Cardiac fibroblast (primary cell): Measurements from ENCODE around the gene DAB2IP.

ENCODE experiments used
- DNase-seq, 2 donors: peaks; one replicate each; pipeline versions ENCODE4 v3.0.0 to v3.0.0-alpha.2; 2010; ENCODE audit warnings: low read depth in 2 of 2
- H3K4me3 ChIP-seq, 2 donors: replicated peaks in 1 of 2; 1 replicate in 1 of 2; 2 replicates in 1 of 2; pipeline ENCODE4 v1.5.1; 2011; ENCODE audit warnings: low read depth in 2 of 2, low read length in 2 of 2, mild to moderate bottlenecking in 2 of 2, moderate library complexity in 1 of 2
- CTCF ChIP-seq: IDR thresholded peaks from one replicate; pipeline ENCODE4 v1.5.1; 2011; ENCODE audit warnings: low read depth, mild to moderate bottlenecking, low read length, inconsistent platforms

Gene DAB2IP

DNA sequence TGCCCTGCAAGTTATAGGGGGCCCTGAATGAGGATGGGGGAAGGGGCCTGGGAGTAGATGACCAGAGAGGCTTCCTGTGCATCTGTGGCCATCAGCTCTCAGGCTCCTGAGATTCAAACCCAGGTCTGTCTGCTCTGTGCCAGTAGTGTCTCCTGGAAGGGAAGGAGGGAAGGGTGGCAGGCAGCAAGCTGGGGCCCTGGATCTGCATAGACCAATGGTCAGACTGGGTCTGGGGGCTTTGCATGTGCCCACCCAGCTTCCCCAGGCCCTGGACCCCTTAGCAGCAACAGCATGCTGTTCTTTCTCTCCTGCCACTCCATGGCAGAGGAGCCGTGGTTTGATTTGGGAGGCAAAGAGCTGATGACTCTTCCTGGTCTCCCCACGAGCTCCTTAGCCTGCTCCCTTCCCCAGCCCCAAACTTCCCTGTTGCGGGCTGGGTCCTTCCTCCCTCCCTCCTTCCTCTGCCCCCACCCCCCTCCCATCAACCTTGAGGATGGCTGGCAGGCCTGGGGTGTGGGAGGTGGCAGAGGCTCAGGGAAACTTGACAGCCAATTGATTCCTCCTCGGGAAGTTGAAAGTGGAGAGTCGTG is 31.6 kb downstream of the DAB2IP start:
- TF ChIP-seq CTCF: no peak
- no peak for DNase-seq
- H3K4me3 ChIP-seq: no peak overlapping the region

DNA sequence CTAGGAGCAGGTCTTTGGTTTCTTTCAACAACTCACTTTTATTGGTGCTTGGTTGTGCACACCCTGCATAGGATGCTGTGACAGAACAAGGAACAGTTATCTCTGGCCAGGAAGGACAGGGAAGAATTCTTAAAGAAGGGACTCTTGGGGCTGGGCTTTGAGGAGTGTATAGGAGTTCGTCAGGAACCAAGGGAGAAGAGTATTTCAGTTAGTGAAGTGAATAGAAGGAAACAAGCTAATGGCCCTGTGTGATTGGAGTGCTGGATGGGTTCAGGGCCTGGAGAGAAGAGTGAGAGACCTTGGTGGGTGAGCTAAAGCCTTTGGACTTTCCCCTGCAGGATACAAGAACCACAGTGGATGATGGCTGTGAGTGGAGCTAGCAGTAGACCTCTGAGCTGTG is 32.2 kb downstream of the DAB2IP start:
- H3K4me3 ChIP-seq: no peak overlapping the region
- no peak for TF ChIP-seq CTCF
- no peak for DNase-seq

DNA sequence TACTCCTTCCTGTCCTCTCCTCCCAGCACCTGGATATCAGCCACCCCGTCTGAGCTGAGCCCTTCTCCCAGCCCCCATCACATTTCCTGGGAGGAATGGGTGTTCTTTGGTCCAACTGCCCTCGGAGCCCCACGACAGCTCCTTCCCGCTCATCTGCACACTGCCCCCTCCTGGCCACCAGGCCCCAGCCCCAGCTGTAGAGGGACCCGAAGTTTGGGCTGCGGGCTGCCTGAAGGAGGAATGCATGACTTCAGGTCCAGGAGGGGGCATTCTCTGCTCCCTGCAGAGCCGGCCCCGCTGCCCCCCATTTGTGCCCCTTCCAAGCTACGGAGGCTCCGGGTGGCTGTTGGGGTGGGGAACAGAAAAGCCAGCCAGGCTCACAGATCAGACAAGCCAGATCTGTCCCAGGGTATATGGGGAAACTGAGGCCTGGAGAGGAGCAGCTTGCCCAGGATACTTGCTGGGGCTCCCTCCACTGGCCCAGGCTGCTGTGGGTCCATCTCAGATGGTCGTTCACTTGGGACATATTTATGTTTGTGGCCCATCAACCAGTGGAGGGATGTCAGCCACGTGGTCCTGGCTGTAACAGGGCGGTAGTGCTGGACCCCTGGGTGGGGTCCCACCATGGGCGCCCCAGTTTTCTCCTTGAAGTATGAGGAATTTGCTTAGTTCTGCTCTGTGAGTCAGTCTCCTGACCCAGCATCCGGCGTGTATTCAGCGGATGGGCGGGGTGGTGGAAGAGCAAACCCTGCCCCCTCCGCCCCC is 33.1 kb downstream of the DAB2IP start:
- peak; percentile 79 for TF ChIP-seq CTCF
- peak; percentile 43 to 53 for DNase-seq
- no peak overlapping the region for H3K4me3 ChIP-seq

GRCh38 chr9:121685146-121685794 is 33.8 kb downstream of the DAB2IP start:
- TF ChIP-seq CTCF: no peak
- DNase-seq: no peak
- H3K4me3 ChIP-seq: no peak overlapping the region

- no peak for DNase-seq
- no peak overlapping the region for H3K4me3 ChIP-seq
- TF ChIP-seq CTCF: no peak
These were observed 34.5 kb downstream of the DAB2IP start for GRCh38 chr9:121685795-121686377.

- no peak overlapping the region for H3K4me3 ChIP-seq
- peak; percentile 97 for TF ChIP-seq CTCF
- peak; percentile 77 to 78 for DNase-seq
These were observed 35.6 kb downstream of the DAB2IP start for GRCh38 chr9:121686930-121687541.
